Measurements from ENCODE around the gene GRM3.

DNA sequence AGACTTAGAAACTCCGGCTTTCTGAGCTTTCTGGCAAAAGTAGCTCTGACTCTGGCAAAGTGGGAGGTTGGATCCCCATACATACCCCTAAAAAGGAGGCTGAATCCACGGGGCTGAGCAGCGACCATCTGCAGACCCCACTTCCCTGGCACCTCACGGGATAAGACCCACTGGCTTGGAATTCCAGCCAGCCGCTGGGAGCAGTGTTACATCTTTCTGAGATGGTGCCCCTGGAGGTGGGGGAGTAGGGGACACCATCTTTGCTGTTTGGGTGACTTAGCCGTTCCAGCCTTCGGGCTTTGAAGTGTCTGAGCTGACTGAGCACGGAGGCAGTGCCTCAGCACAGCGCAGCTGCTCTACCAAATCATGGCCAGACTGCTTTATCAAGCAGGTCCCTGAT lies 45.0 kb upstream of the GRM3 start:
- TF ChIP-seq, protein P1, sequence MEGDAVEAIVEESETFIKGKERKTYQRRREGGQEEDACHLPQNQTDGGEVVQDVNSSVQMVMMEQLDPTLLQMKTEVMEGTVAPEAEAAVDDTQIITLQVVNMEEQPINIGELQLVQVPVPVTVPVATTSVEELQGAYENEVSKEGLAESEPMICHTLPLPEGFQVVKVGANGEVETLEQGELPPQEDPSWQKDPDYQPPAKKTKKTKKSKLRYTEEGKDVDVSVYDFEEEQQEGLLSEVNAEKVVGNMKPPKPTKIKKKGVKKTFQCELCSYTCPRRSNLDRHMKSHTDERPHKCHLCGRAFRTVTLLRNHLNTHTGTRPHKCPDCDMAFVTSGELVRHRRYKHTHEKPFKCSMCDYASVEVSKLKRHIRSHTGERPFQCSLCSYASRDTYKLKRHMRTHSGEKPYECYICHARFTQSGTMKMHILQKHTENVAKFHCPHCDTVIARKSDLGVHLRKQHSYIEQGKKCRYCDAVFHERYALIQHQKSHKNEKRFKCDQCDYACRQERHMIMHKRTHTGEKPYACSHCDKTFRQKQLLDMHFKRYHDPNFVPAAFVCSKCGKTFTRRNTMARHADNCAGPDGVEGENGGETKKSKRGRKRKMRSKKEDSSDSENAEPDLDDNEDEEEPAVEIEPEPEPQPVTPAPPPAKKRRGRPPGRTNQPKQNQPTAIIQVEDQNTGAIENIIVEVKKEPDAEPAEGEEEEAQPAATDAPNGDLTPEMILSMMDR (IDR thresholded peaks at IDR 0.05; ENCODE audit: low read depth, low read length): no peak
- TF ChIP-seq, protein P2, sequence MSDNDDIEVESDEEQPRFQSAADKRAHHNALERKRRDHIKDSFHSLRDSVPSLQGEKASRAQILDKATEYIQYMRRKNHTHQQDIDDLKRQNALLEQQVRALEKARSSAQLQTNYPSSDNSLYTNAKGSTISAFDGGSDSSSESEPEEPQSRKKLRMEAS (IDR thresholded peaks at IDR 0.05; ENCODE audit: low read depth, low read length): no peak
